ENCODE results near the gene GPR84.

Gene GPR84

GRCh38 chr12:54341378-54342300 is 22.6 kb downstream of the GPR84 start:
- no peak for ATAC-seq
- TF ChIP-seq PPARA (CRISPR knock-in tag; IDR thresholded peaks at IDR 0.05; ENCODE audit: borderline replicate concordance): no peak
- TF ChIP-seq CSDC2 (CRISPR knock-in tag; IDR thresholded peaks at IDR 0.05): no peak
- TF ChIP-seq ARNTL (CRISPR knock-in tag; IDR thresholded peaks at IDR 0.05; ENCODE audit: borderline replicate concordance, low read depth): no peak

DNA sequence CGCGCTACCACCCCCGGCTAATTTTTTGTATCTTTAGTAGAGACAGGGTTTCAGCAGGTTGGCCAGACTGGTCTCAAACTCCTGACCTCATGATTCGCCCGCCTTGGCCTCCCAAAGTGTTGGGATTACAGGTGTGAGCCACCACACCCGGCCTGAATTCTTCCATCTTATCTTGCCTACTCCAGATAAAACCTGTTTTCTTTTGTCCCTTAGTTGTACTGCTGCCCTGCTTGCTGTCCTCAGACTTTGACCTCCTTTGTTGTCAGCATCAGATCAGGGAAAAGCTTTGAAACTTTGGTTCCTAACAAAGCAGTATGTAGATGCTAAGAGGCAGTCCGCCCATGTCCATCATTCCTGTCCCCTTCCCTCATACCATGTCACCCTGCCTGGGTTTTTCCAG is 23.4 kb downstream of the GPR84 start:
- no peak for ATAC-seq
- TF ChIP-seq TCF4 (CRISPR knock-in tag; IDR thresholded peaks at IDR 0.05; ENCODE audit: borderline replicate concordance) (no peak), PATZ1 (CRISPR knock-in tag; IDR thresholded peaks at IDR 0.05; ENCODE audit: borderline replicate concordance) (no peak), CSDC2 (CRISPR knock-in tag; IDR thresholded peaks at IDR 0.05) (no peak), POU6F1 (CRISPR knock-in tag; IDR thresholded peaks at IDR 0.05; ENCODE audit: borderline replicate concordance, low read depth) (no peak), TOX (CRISPR knock-in tag; IDR thresholded peaks at IDR 0.05; ENCODE audit: borderline replicate concordance) (no peak), ZFP30 (CRISPR knock-in tag; IDR thresholded peaks at IDR 0.05) (no peak), ZFP3 (CRISPR knock-in tag; IDR thresholded peaks at IDR 0.05) (no peak), OSR1 (CRISPR knock-in tag; IDR thresholded peaks at IDR 0.05) (no peak), ZNF70 (CRISPR knock-in tag; IDR thresholded peaks at IDR 0.05) (no peak), SNAI2 (CRISPR knock-in tag; IDR thresholded peaks at IDR 0.05) (no peak), ZNF565 (CRISPR knock-in tag; conservative IDR thresholded peaks at IDR 0.05; ENCODE audit: low read depth) (no peak), PPARA (CRISPR knock-in tag; IDR thresholded peaks at IDR 0.05; ENCODE audit: borderline replicate concordance) (no peak), ESRRG (CRISPR knock-in tag; IDR thresholded peaks at IDR 0.05) (no peak), RARB (CRISPR knock-in tag; IDR thresholded peaks at IDR 0.05) (no peak)
- TF ChIP-seq, protein P1, sequence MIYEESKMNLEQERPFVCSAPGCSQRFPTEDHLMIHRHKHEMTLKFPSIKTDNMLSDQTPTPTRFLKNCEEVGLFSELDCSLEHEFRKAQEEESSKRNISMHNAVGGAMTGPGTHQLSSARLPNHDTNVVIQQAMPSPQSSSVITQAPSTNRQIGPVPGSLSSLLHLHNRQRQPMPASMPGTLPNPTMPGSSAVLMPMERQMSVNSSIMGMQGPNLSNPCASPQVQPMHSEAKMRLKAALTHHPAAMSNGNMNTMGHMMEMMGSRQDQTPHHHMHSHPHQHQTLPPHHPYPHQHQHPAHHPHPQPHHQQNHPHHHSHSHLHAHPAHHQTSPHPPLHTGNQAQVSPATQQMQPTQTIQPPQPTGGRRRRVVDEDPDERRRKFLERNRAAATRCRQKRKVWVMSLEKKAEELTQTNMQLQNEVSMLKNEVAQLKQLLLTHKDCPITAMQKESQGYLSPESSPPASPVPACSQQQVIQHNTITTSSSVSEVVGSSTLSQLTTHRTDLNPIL (CRISPR knock-in tag; IDR thresholded peaks at IDR 0.05; ENCODE audit: low read depth): no peak
- TF ChIP-seq, protein P2, sequence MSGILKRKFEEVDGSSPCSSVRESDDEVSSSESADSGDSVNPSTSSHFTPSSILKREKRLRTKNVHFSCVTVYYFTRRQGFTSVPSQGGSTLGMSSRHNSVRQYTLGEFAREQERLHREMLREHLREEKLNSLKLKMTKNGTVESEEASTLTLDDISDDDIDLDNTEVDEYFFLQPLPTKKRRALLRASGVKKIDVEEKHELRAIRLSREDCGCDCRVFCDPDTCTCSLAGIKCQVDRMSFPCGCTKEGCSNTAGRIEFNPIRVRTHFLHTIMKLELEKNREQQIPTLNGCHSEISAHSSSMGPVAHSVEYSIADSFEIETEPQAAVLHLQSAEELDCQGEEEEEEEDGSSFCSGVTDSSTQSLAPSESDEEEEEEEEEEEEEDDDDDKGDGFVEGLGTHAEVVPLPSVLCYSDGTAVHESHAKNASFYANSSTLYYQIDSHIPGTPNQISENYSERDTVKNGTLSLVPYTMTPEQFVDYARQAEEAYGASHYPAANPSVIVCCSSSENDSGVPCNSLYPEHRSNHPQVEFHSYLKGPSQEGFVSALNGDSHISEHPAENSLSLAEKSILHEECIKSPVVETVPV (CRISPR knock-in tag; IDR thresholded peaks at IDR 0.05): no peak
- TF ChIP-seq, protein P3, sequence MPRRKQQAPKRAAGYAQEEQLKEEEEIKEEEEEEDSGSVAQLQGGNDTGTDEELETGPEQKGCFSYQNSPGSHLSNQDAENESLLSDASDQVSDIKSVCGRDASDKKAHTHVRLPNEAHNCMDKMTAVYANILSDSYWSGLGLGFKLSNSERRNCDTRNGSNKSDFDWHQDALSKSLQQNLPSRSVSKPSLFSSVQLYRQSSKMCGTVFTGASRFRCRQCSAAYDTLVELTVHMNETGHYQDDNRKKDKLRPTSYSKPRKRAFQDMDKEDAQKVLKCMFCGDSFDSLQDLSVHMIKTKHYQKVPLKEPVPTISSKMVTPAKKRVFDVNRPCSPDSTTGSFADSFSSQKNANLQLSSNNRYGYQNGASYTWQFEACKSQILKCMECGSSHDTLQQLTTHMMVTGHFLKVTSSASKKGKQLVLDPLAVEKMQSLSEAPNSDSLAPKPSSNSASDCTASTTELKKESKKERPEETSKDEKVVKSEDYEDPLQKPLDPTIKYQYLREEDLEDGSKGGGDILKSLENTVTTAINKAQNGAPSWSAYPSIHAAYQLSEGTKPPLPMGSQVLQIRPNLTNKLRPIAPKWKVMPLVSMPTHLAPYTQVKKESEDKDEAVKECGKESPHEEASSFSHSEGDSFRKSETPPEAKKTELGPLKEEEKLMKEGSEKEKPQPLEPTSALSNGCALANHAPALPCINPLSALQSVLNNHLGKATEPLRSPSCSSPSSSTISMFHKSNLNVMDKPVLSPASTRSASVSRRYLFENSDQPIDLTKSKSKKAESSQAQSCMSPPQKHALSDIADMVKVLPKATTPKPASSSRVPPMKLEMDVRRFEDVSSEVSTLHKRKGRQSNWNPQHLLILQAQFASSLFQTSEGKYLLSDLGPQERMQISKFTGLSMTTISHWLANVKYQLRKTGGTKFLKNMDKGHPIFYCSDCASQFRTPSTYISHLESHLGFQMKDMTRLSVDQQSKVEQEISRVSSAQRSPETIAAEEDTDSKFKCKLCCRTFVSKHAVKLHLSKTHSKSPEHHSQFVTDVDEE (CRISPR knock-in tag; IDR thresholded peaks at IDR 0.05): no peak

DNA sequence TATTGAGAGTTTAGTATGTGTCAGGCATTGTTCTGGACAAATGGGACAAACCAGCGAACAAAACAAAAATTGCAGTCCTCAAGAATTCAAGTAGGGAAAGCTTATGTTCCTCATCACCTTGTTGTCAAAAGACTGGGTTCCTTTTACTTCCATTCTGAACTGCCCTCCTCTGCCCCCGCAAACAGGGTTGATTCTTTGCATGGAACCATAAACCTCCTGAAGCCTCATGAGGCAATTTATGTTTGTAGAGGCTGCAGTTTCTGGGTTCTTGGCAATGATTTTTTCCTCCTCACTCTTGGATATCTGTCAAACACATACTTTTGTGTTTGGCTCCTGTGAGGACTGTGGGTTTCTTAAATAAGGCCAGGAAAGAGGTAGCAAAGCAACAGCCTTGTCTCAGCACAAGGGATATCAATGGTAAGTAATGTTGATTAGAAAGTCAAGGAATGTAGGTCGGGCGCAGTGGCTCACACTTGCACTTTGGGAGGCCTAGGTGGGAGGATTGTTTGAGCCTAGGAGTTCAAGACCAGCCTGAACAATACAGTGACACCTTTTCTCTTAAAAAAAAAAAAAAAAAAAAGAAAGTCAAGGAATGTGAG is 25.5 kb downstream of the GPR84 start:
- ATAC-seq: no peak
- TF ChIP-seq ZC3H10 (CRISPR knock-in tag; IDR thresholded peaks at IDR 0.05) (no peak), ESRRG (CRISPR knock-in tag; IDR thresholded peaks at IDR 0.05) (no peak), ZFP30 (CRISPR knock-in tag; IDR thresholded peaks at IDR 0.05) (no peak), TOX (CRISPR knock-in tag; IDR thresholded peaks at IDR 0.05; ENCODE audit: borderline replicate concordance) (no peak), ARNTL (CRISPR knock-in tag; IDR thresholded peaks at IDR 0.05; ENCODE audit: borderline replicate concordance, low read depth) (no peak), ZNF70 (CRISPR knock-in tag; IDR thresholded peaks at IDR 0.05) (no peak), ZNF8 (CRISPR knock-in tag; IDR thresholded peaks at IDR 0.05) (no peak), SNAI2 (CRISPR knock-in tag; IDR thresholded peaks at IDR 0.05) (no peak), ISL1 (CRISPR knock-in tag; IDR thresholded peaks at IDR 0.05) (no peak), POU6F1 (CRISPR knock-in tag; IDR thresholded peaks at IDR 0.05; ENCODE audit: borderline replicate concordance, low read depth) (no peak), BACH2 (CRISPR knock-in tag; IDR thresholded peaks at IDR 0.05; ENCODE audit: borderline replicate concordance) (no peak), RARB (CRISPR knock-in tag; IDR thresholded peaks at IDR 0.05) (no peak)
- TF ChIP-seq, protein P2 (CRISPR knock-in tag; IDR thresholded peaks at IDR 0.05): no peak
